Uterus (tissue), 4 donors: ENCODE measurements around the gene DGKI. TPM values are rescaled to one million over a fixed set of nuclear protein-coding genes. Genes with fewer than 3 reads are reported as not detected.

Experiments
- DNase-seq, 2 donors: peaks; one replicate each; pipeline ENCODE4 v3.0.0-alpha.2; 2019 to 2020
- H3K27ac ChIP-seq, 2 donors: fragments of 200-600 bp; sonication (generic); 1 replicate in 1 of 2; 2 replicates in 1 of 2; pipeline ENCODE4 v1.5.1; 2016 to 2018
- H3K27me3 ChIP-seq, 2 donors: fragments of 200-600 bp; sonication (generic); one replicate each; pipeline ENCODE4 v1.5.1; 2018 to 2019; ENCODE audit warnings: control low read depth in 1 of 2
- H3K36me3 ChIP-seq, 2 donors: fragments of 200-600 bp; sonication (generic); one replicate each; pipeline ENCODE4 v1.5.1; 2019; ENCODE audit warnings: control low read depth in 1 of 2
- H3K4me1 ChIP-seq, 2 donors: fragments of 200-600 bp; sonication (generic); one replicate each; pipeline ENCODE4 v1.5.1; 2018 to 2019; ENCODE audit warnings: control low read depth in 1 of 2
- H3K4me3 ChIP-seq, 2 donors: fragments of 200-600 bp; sonication (generic); 1 replicate in 1 of 2; 2 replicates in 1 of 2; pipeline ENCODE4 v1.5.1; 2018 to 2019; ENCODE audit warnings: mild to moderate bottlenecking in 1 of 2
- H3K9me3 ChIP-seq, 2 donors: fragments of 200-600 bp; sonication (generic); one replicate each; pipeline ENCODE4 v1.5.1; 2019; ENCODE audit warnings: control low read depth in 1 of 2
- POLR2A ChIP-seq, 2 donors: fragments of 450-650 bp; IDR thresholded peaks; one replicate each; pipeline ENCODE4 v1.6.1; 2016; ENCODE audit warnings: antibody characterized with exemption in 2 of 2, mild to moderate bottlenecking in 1 of 2, moderate library complexity in 1 of 2
- intact Hi-C: fragments of 100-400 bp; cut with DNase I; formaldehyde crosslinking; loops from one replicate; pipeline ENCODE4 v1.15.1; 2023; ENCODE audit warnings: low total_unique reads
- total RNA-seq, 4 donors: library from RNA; depleted of rRNA in 3 of 4; stranded (reverse); fragments of >200 nt in 3 of 4; gene quantifications; one replicate each; pipeline versions ENCODE4 v1.1.0 to v1.2.4, GENCODE V29; 2014 to 2023
- TF ChIP-seq, protein P1 (sequence below), 4 experiments: fragments of 200-600 bp in 2 of 4; fragments of 450-650 bp in 2 of 4; sonication (generic) in 2 of 4; IDR thresholded peaks; one replicate each; pipeline ENCODE4 v1.5.1; 2016 to 2019; ENCODE audit warnings: antibody characterized with exemption in 4 of 4, mild to moderate bottlenecking in 2 of 4, moderate library complexity in 1 of 4
- donor health status: DM: yes; HTN: yes; CAD: no.

DGKI gene
- total RNA-seq, 4 donors from 2014 or later, result 1.0 to 8.5 (median 4.1) TPM

DNA sequence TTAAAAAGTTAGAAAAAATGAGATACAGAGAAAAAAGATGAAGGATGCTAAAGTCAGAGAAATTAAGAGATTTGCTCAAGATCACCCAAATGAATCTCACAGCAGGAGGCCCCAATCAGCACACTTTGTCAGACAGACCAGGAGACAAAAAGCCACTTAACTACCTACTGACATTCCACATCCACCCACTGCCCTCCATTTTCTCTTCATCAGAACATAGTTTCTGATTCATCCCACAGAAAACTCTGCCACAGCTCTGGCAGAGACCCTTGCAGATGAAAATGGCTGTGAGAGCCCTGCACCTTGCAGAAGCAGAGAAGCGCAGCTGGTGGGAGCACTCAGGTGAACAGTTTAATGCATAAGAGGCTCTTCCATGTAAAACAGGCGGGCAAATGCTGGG is 26.6 kb downstream of the DGKI start:
- intact Hi-C loops, result loop anchor here (5.0 kb wide), 1 partner anchor 192 kb away; no protein-coding TSS in a partner anchor
- Histone ChIP-seq H3K4me3 (no peak overlapping the region), H3K27ac (no peak overlapping the region), H3K4me1 (no peaks in the 10 kb centered on the region), H3K27me3 (no peaks in the 10 kb centered on the region), H3K36me3 (no peaks in the 10 kb centered on the region), H3K9me3 (no peaks in the 10 kb centered on the region)
- TF ChIP-seq, protein P1, sequence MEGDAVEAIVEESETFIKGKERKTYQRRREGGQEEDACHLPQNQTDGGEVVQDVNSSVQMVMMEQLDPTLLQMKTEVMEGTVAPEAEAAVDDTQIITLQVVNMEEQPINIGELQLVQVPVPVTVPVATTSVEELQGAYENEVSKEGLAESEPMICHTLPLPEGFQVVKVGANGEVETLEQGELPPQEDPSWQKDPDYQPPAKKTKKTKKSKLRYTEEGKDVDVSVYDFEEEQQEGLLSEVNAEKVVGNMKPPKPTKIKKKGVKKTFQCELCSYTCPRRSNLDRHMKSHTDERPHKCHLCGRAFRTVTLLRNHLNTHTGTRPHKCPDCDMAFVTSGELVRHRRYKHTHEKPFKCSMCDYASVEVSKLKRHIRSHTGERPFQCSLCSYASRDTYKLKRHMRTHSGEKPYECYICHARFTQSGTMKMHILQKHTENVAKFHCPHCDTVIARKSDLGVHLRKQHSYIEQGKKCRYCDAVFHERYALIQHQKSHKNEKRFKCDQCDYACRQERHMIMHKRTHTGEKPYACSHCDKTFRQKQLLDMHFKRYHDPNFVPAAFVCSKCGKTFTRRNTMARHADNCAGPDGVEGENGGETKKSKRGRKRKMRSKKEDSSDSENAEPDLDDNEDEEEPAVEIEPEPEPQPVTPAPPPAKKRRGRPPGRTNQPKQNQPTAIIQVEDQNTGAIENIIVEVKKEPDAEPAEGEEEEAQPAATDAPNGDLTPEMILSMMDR (IDR thresholded peaks at IDR 0.05), result no peak
- no peak for TF ChIP-seq POLR2A (IDR thresholded peaks at IDR 0.05)
- DNase-seq, result no peak

DNA sequence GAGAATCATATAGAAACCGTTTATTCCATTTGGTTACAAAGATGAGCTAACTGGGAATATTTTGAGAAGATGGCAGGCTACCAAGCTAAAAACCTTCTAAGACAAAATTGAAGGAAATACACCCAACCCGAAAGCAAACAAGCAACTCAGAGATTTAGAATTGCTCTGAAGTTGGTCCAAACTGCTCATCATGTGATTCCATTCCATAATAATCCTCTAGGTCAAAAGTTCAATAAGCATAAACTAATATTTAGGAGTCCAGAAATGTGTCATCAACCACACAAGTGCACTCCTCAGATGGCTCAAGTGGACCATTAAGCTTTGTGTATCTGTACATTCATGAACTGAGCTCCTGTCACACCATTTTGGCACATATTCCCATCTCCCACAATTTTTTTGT is 28.7 kb downstream of the DGKI start:
- Histone ChIP-seq H3K36me3 (no peaks in the 10 kb centered on the region), H3K27ac (no peak overlapping the region), H3K4me1 (no peaks in the 10 kb centered on the region), H3K9me3 (no peaks in the 10 kb centered on the region), H3K4me3 (no peak overlapping the region), H3K27me3 (no peaks in the 10 kb centered on the region)
- intact Hi-C loops, result no loop called here
- DNase-seq, result no peak
- no peak for TF ChIP-seq POLR2A (IDR thresholded peaks at IDR 0.05)
- TF ChIP-seq, protein P1 (IDR thresholded peaks at IDR 0.05), result no peak

DNA sequence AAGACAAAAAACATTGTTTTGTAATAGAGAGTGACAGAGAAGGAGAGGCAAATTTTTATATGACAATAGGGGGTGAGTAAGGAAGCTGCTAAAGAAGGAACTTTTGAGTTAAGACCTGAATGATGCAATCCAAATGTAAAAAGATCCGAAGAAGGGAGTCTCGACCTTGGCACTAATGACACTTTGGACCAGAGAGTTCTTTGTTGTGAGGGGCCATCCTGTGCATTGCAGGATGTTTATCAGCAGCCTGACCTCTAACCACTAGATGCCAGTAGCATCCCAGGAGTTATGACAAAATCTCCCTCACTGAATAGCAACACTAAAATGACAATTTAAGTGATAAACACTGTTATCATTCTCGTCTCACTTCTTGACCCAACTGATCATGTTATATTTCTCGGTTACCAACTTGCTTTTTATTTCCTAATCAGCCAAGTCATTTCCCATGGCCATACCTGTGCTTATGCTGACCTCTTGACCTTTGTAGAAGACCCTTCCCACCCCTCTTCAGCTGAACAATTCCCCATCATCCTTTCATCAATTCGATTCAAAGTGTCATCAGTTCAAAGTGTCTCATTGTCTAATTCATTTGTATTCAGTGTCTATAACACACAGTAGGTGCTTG is 30.0 kb downstream of the DGKI start:
- Histone ChIP-seq H3K27ac (no peak overlapping the region), H3K36me3 (no peaks in the 10 kb centered on the region), H3K9me3 (no peaks in the 10 kb centered on the region), H3K4me3 (no peak overlapping the region), H3K4me1 (no peaks in the 10 kb centered on the region), H3K27me3 (no peaks in the 10 kb centered on the region)
- TF ChIP-seq POLR2A (IDR thresholded peaks at IDR 0.05), result no peak
- TF ChIP-seq, protein P1 (IDR thresholded peaks at IDR 0.05), result no peak
- intact Hi-C loops, result no loop called here
- DNase-seq, result no peak

DNA sequence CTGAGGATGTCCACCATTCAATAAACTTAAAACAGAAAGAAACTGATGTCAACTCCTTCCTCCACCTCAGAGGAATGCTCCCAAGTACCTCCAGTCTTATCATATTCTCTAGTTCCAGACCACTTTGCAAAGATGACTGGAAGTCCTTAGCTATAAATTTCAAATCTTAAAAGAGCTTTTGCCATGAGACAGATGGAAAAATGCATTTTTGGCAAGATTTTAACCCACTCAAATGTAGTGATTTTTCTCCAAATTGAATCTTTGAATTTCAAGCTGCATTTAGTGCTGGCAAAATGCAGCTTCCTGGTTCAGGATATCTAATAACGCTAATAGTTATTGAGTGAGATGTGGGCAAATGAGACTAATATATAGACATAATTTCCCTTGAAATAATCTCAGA is 33.2 kb downstream of the DGKI start:
- Histone ChIP-seq H3K4me3 (no peak overlapping the region), H3K27me3 (no peaks in the 10 kb centered on the region), H3K9me3 (no peaks in the 10 kb centered on the region), H3K36me3 (no peaks in the 10 kb centered on the region), H3K4me1 (no peaks in the 10 kb centered on the region), H3K27ac (no peak overlapping the region)
- no peak for DNase-seq
- intact Hi-C loops, result no loop called here
- TF ChIP-seq, protein P1 (IDR thresholded peaks at IDR 0.05), result no peak
- TF ChIP-seq POLR2A (IDR thresholded peaks at IDR 0.05), result no peak

DNA sequence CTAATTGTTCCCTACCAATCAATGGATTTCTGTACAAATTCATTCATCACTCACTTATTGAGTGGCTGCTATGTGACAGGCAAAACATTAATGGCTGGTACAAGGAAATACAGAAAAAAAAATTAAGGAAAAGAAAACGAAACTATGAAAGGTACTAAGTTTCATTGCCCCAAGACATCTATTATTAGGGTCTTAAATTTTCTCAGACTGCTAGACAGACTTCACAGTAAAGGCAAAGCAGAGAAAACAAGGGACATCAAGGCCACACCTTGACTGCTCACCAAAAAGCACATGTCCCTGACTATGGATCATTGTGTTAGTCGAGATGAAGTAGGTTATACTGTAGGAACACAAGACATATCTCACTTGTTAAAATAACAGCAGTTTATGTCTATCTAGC is 36.5 kb downstream of the DGKI start:
- no peak overlapping the region for H3K27ac ChIP-seq
- intact Hi-C loops, result no loop called here
- H3K9me3 ChIP-seq, result no peaks in the 10 kb centered on the region
- no peak overlapping the region for H3K4me3 ChIP-seq
- H3K27me3 ChIP-seq, result no peaks in the 10 kb centered on the region
- no peak for TF ChIP-seq POLR2A (IDR thresholded peaks at IDR 0.05)
- TF ChIP-seq, protein P1 (IDR thresholded peaks at IDR 0.05), result no peak
- no peaks in the 10 kb centered on the region for H3K36me3 ChIP-seq
- no peak for DNase-seq
- H3K4me1 ChIP-seq, result no peaks in the 10 kb centered on the region
